HL-60 (cell line): ENCODE data around the gene BCDIN3D.

Source experiments
- GABPA ChIP-seq: IDR thresholded peaks from 2 replicates; pipeline ENCODE4 v1.6.1; 2012; ENCODE audit warnings: low read depth
- TF ChIP-seq, protein P1 (sequence below): IDR thresholded peaks from one replicate; pipeline ENCODE4 v1.5.1; 2011; ENCODE audit warnings: low read length, control low read depth, inconsistent platforms; ENCODE audit not compliant: insufficient read depth

DNA sequence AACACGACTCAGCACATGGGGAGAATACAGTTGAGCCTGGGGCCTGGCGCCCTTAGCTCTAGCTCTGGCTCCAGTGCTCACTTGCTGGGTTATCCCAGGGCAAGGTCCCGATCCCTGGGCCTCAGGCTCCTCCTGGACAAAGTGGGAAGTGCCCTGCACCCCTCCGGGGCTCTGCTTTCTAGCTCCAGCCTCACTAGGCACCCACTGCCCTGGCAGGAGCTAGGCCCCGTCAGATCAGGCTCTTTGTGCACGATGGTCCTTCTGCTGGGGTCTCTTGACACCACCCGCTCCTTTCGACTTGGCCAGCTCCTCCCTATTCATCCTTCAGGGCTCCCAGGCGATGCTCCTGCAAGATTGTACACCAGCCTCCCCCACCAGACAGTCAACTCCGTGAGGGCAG is 38.1 kb downstream of the BCDIN3D start:
- no peak for TF ChIP-seq GABPA
- TF ChIP-seq, protein P1, sequence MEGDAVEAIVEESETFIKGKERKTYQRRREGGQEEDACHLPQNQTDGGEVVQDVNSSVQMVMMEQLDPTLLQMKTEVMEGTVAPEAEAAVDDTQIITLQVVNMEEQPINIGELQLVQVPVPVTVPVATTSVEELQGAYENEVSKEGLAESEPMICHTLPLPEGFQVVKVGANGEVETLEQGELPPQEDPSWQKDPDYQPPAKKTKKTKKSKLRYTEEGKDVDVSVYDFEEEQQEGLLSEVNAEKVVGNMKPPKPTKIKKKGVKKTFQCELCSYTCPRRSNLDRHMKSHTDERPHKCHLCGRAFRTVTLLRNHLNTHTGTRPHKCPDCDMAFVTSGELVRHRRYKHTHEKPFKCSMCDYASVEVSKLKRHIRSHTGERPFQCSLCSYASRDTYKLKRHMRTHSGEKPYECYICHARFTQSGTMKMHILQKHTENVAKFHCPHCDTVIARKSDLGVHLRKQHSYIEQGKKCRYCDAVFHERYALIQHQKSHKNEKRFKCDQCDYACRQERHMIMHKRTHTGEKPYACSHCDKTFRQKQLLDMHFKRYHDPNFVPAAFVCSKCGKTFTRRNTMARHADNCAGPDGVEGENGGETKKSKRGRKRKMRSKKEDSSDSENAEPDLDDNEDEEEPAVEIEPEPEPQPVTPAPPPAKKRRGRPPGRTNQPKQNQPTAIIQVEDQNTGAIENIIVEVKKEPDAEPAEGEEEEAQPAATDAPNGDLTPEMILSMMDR, result no peak
